ENCODE data around the gene TM9SF4.
"Not testable (repeated sequence)": the region's sequence is repeated elsewhere in the genome, so short reads cannot be mapped to it uniquely, and the experiment has no call there.

Gene TM9SF4

GRCh38 chr20:32157611-32158010 is 48.1 kb downstream of the TM9SF4 start:
- no peak for DNase-seq (ENCODE audit: low read depth in 2 of 3, low spot score in 1 of 3)

- no peak for DNase-seq (ENCODE audit: low read depth in 2 of 3, low spot score in 1 of 3)
Measured at GRCh38 chr20:32158351-32158750, 48.8 kb downstream of the TM9SF4 start.

GRCh38 chr20:32158943-32159660 is 49.6 kb downstream of the TM9SF4 start:
- DNase-seq (ENCODE audit: low read depth in 2 of 3, low spot score in 1 of 3), result no peak

- DNase-seq (ENCODE audit: low read depth in 2 of 3, low spot score in 1 of 3), result no peak
Measured at GRCh38 chr20:32159766-32160221, 50.3 kb downstream of the TM9SF4 start.

GRCh38 chr20:32160341-32160740 is 50.8 kb downstream of the TM9SF4 start:
- DNase-seq (ENCODE audit: low read depth in 2 of 3, low spot score in 1 of 3), result no peak

GRCh38 chr20:32162351-32162750 is 52.8 kb downstream of the TM9SF4 start:
- no peak for DNase-seq (ENCODE audit: low read depth in 2 of 3, low spot score in 1 of 3)

- no peak for DNase-seq (ENCODE audit: low read depth in 2 of 3, low spot score in 1 of 3)
Measured at GRCh38 chr20:32163951-32164350, 54.4 kb downstream of the TM9SF4 start.

- DNase-seq (ENCODE audit: low read depth in 2 of 3, low spot score in 1 of 3), result no peak
Measured at GRCh38 chr20:32164984-32165735, 55.6 kb downstream of the TM9SF4 start.

- DNase-seq (ENCODE audit: low read depth in 2 of 3, low spot score in 1 of 3), result no peak
Measured at GRCh38 chr20:32165836-32166545, 56.5 kb downstream of the TM9SF4 start.

GRCh38 chr20:32167552-32167951 is 58.0 kb downstream of the TM9SF4 start:
- DNase-seq (ENCODE audit: low read depth in 2 of 3, low spot score in 1 of 3), result no peak

- DNase-seq (ENCODE audit: low read depth in 2 of 3, low spot score in 1 of 3), result no peak
Measured at GRCh38 chr20:32168184-32168910, 58.8 kb downstream of the TM9SF4 start.

GRCh38 chr20:32177696-32178095 is 68.2 kb downstream of the TM9SF4 start:
- DNase-seq (ENCODE audit: low read depth in 2 of 3, low spot score in 1 of 3), result not testable (repeated sequence)

- DNase-seq (ENCODE audit: low read depth in 2 of 3, low spot score in 1 of 3), result no peak
Measured at GRCh38 chr20:32179515-32179914, 70.0 kb downstream of the TM9SF4 start.

GRCh38 chr20:32179934-32180333 is 70.4 kb downstream of the TM9SF4 start:
- DNase-seq (ENCODE audit: low read depth in 2 of 3, low spot score in 1 of 3), result no peak

- no peak for DNase-seq (ENCODE audit: low read depth in 2 of 3, low spot score in 1 of 3)
Measured at GRCh38 chr20:32181606-32182005, 72.1 kb downstream of the TM9SF4 start.

- no peak for DNase-seq (ENCODE audit: low read depth in 2 of 3, low spot score in 1 of 3)
Measured at GRCh38 chr20:32183947-32184635, 74.6 kb downstream of the TM9SF4 start.

GRCh38 chr20:32184961-32185603 is 75.6 kb downstream of the TM9SF4 start:
- no peak for DNase-seq (ENCODE audit: low read depth in 2 of 3, low spot score in 1 of 3)

GRCh38 chr20:32186506-32186905 is 77.0 kb downstream of the TM9SF4 start:
- no peak for DNase-seq (ENCODE audit: low read depth in 2 of 3, low spot score in 1 of 3)

- no peak for DNase-seq (ENCODE audit: low read depth in 2 of 3, low spot score in 1 of 3)
Measured at GRCh38 chr20:32188376-32189122, 79.0 kb downstream of the TM9SF4 start.

- DNase-seq (ENCODE audit: low read depth in 2 of 3, low spot score in 1 of 3), result no peak
Measured at GRCh38 chr20:32189123-32189410, 79.6 kb downstream of the TM9SF4 start.
